Ishikawa (cell line): ENCODE data around the gene KNG1.

Experiments used
- CEBPB ChIP-seq: IDR thresholded peaks from 2 replicates; pipeline ENCODE4 v1.6.1; 2012
- CREB1 ChIP-seq: IDR thresholded peaks from 2 replicates; pipeline ENCODE4 v1.6.1; 2012; ENCODE audit warnings: low read depth
- EGR1 ChIP-seq: IDR thresholded peaks from 2 replicates; pipeline ENCODE4 v1.6.1; 2012
- EP300 ChIP-seq: IDR thresholded peaks from 2 replicates; pipeline ENCODE4 v1.6.1; 2012; ENCODE audit warnings: borderline replicate concordance
- FOXM1 ChIP-seq: IDR thresholded peaks from 2 replicates; pipeline ENCODE4 v1.6.1; 2012; ENCODE audit warnings: low read depth, borderline replicate concordance
- MAX ChIP-seq: IDR thresholded peaks from 2 replicates; pipeline ENCODE4 v1.6.1; 2012
- NFIC ChIP-seq: IDR thresholded peaks from 2 replicates; pipeline ENCODE4 v1.6.1; 2012
- RAD21 ChIP-seq: IDR thresholded peaks from 2 replicates; pipeline ENCODE4 v1.6.1; 2012; ENCODE audit warnings: low read depth
- REST ChIP-seq: IDR thresholded peaks from 2 replicates; pipeline ENCODE4 v1.6.1; 2012; ENCODE audit warnings: low read depth, mild to moderate bottlenecking
- TAF1 ChIP-seq: IDR thresholded peaks from 2 replicates; pipeline ENCODE4 v1.6.1; 2012; ENCODE audit warnings: low read depth, mild to moderate bottlenecking
- TCF12 ChIP-seq: IDR thresholded peaks from 2 replicates; pipeline ENCODE4 v1.6.1; 2012; ENCODE audit warnings: low read depth
- TEAD4 ChIP-seq: IDR thresholded peaks from 2 replicates; pipeline ENCODE4 v1.6.1; 2012
- USF1 ChIP-seq: IDR thresholded peaks from 2 replicates; pipeline ENCODE4 v1.6.1; 2012
- YY1 ChIP-seq: IDR thresholded peaks from 2 replicates; pipeline ENCODE4 v1.6.1; 2012; ENCODE audit warnings: low read depth
- ZBTB7A ChIP-seq: IDR thresholded peaks from 2 replicates; pipeline ENCODE4 v1.6.1; 2012; ENCODE audit warnings: low read depth

The KNG1 gene

GRCh38 chr3:186687120-186687651 lies 30.0 kb upstream of the KNG1 start:
- TF ChIP-seq CEBPB (no peak), TCF12 (no peak)

GRCh38 chr3:186691676-186692075 lies 25.5 kb upstream of the KNG1 start:
- TF ChIP-seq FOXM1 = no peak
- no peak for TF ChIP-seq REST
- no peak for TF ChIP-seq EGR1
- TF ChIP-seq TCF12 = no peak
- TF ChIP-seq ZBTB7A = no peak
- TF ChIP-seq TAF1 = no peak
- no peak for TF ChIP-seq CREB1
- no peak for TF ChIP-seq NFIC
- TF ChIP-seq CEBPB = no peak
- TF ChIP-seq RAD21 = no peak
- TF ChIP-seq YY1 = no peak

GRCh38 chr3:186693843-186694242 lies 23.3 kb upstream of the KNG1 start:
- TF ChIP-seq CREB1 (no peak), YY1 (no peak), REST (no peak), NFIC (no peak), TAF1 (no peak), TEAD4 (no peak), FOXM1 (no peak), EP300 (no peak), MAX (no peak), TCF12 (no peak), ZBTB7A (no peak), EGR1 (no peak), CEBPB (no peak), USF1 (no peak), RAD21 (no peak)

GRCh38 chr3:186694288-186695032 lies 22.7 kb upstream of the KNG1 start:
- TF ChIP-seq CEBPB (no peak), USF1 (no peak), EGR1 (no peak), CREB1 (no peak), ZBTB7A (no peak), FOXM1 (no peak), REST (no peak), NFIC (no peak), RAD21 (no peak), YY1 (no peak), EP300 (no peak), MAX (no peak), TCF12 (no peak), TAF1 (no peak)
